ENCODE measurements around the gene TNFRSF6B. TPM values are rescaled to one million over a fixed set of nuclear protein-coding genes. Genes with fewer than 3 reads are reported as not detected.

TNFRSF6B gene
- total RNA-seq, 2 experiments from 2014 or later: not detected

DNA sequence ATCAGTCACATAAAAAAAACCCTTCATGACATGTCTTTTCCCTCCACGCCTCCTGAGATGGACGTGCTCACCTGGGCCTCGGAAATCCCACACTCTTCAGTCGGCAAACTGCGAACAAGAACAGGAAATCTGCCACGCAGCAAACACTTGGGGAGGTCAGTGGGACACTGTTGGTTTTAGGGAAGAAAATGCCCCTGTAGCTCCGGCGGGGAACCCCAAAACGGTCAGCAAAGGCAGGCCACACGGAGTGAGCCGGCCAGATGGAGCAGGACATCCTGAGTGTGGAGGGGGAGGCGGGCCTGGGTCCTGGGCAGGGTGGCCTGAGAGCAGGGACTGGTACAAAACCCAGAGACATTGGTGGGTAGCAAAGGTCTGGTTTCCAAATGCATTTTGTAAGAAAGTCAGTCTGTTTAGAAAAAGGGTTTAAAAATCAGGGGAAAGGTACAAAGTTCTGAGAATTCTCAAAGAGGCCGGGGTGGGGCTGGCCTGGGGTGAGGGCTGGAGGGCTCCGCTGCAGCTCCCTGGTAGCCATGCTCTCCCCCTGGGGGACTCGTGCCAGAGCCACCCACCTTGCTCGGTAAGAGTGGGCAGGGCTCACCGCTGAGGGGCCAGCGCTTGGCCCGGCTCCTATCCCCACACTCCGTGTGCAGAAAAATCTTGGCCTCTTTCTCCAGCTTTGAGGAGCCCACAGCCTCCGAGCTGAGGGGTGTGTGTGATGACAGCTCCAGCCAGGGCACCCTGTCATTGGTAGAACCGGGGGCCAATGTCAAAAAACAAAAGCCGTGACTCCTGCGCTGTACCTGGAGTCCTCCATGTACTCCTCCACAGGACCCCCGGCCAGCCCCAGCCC is 48.3 kb downstream of the TNFRSF6B start:
- POLR2A ChIA-PET: no interaction called here
- CTCF ChIA-PET: interaction anchor here (0.7 kb wide), 1 partner anchor 224 kb away, joined by 3 read pairs; the partner anchor contains the start of gene PPDPF

DNA sequence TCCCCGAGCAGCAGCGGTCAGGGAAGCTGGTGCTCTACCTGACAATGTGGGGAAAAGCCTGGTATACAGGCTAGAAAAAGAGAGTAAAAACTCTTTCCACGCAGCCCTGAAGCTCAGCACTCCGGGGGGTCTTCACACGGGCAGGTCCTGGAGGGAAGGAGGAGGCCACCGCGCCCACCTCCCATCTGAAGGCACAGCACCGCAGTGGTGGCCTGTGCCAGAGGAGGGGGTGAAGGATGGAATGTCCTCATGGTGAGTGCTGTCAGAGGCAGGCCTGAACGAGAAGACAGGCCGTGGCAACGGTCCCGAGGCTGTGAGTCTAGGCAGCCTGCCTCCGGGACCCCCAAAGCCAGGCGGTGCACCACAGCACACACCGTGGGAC is 49.0 kb downstream of the TNFRSF6B start:
- Mint-ChIP-seq H3K27ac (no peak overlapping the region), H3K4me1 (ENCODE audit: low read depth) (peaks cover 4% of the 10 kb centered on the region), H3K4me3 (no peak overlapping the region), H3K9me3 (no peaks in the 10 kb centered on the region), H3K36me3 (peaks cover 2% of the 10 kb centered on the region), H3K27me3 (no peaks in the 10 kb centered on the region)
- ChIA-PET CTCF (no interaction called here), POLR2A (no interaction called here)
- intact Hi-C loops (cut with micrococcal nuclease): no loop called here
- no peak for DNase-seq

More for the DNA sequence above, 48.3 kb downstream of the TNFRSF6B start:
- Mint-ChIP-seq H3K27ac (no peak overlapping the region), H3K4me3 (no peak overlapping the region), H3K27me3 (no peaks in the 10 kb centered on the region), H3K4me1 (ENCODE audit: low read depth) (peaks cover 2% of the 10 kb centered on the region), H3K36me3 (peaks cover 2% of the 10 kb centered on the region), H3K9me3 (no peaks in the 10 kb centered on the region)
- intact Hi-C loops (cut with micrococcal nuclease): no loop called here
- no peak for DNase-seq

DNA sequence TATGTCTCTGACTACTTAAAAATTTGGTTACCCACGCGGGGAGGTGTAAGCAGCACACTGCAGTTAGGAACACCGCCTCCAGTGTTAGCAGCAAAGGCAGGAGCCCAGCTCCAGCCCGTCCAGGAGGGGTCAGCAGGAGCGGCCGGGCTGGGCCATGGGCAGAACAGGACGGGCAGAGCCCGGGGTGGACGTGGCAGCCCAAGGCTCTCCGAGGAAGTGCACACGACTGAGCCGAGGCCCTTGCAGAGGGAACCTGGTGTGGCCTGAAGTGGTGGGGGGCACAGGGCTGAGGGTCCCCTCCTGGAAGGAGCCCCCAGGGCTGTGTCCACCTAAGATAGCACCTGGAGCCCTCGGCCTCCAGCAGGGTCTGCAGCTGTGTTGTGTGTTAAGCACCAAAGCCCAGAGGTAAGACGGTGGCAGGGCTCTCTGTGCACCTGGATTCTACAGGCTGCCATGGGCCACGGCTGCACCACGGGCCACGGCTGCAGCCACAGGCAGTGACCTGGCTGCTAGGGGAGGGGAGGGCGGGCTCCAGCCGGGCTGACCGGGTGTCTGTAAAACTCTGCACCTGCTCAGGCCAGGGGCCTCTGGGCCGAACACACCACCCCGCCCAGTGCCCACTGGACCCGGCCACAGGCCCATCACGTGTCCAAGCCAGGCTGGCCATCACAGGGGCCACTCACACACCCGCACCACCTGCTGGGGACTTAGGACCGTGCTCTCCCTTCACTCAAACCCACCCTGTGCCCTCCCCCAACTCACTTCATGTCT is 49.7 kb downstream of the TNFRSF6B start:
- POLR2A ChIA-PET: no interaction called here
- Mint-ChIP-seq H3K27me3 (no peaks in the 10 kb centered on the region), H3K36me3 (peaks cover 2% of the 10 kb centered on the region), H3K27ac (no peak overlapping the region), H3K4me1 (ENCODE audit: low read depth) (peaks cover 10% of the 10 kb centered on the region), H3K9me3 (no peaks in the 10 kb centered on the region), H3K4me3 (no peak overlapping the region)
- intact Hi-C loops (cut with micrococcal nuclease): no loop called here
- CTCF ChIA-PET: no interaction called here
- no peak for DNase-seq

DNA sequence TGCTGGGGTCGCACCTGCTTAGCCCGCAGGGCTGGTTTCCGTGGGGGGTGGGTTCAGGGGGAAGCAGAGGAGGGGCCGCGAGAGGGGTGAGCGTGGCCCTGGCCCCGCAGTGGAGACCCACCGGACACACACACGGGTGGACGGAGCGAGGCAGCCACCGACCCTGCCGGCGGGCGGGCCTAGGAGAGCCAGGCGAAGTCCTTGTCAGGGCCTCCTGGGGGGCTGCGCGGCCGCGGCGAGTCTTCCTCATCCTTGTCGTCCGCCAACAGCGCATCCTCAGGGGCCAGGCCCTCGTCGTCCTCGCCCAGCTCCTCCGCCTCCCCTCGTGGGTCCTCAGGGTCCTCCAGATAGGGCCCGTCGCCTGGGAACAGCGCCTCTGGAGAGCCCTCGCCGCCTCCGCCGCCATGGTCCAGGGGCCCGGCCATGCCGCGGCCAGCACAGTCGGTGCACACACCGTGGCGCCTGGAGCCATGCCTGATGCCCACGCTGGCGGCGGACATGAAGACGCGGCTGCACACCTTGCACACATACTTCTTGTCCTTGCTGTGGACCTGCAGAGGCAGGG is 50.4 kb downstream of the TNFRSF6B start:
- ChIA-PET CTCF (no interaction called here), POLR2A (no interaction called here)
- Mint-ChIP-seq H3K36me3 (peaks cover 2% of the 10 kb centered on the region), H3K27me3 (no peaks in the 10 kb centered on the region), H3K4me1 (ENCODE audit: low read depth) (peaks cover 13% of the 10 kb centered on the region), H3K4me3 (no peak overlapping the region), H3K27ac (no peak overlapping the region), H3K9me3 (no peaks in the 10 kb centered on the region)
- intact Hi-C loops (cut with micrococcal nuclease): no loop called here
- DNase-seq: no peak

DNA sequence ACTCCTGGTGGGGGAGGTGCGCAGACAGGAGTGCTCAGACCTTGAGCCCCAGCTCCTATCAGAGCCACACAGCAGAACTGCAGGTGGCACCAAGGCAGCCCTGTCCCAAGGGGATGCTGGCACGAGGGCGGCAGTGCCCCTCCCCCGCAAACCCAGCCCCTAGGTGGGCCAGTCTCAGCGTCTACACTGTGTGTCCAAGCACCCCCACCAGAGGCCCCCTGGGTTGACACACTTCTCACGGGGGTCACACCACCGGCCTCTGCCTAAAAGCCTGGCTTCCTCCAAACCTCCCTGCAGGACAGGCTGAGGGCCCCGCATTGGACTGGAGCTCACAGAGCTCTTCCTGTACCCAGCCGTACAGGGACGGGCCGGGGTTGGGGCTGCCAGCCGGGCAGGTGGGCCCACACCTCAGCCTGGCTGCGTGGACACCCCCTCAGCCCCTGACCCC is 51.2 kb downstream of the TNFRSF6B start:
- POLR2A ChIA-PET: no interaction called here
- CTCF ChIA-PET: no interaction called here
- DNase-seq: no peak
- Mint-ChIP-seq H3K4me3 (no peak overlapping the region), H3K27me3 (no peaks in the 10 kb centered on the region), H3K36me3 (peaks cover 2% of the 10 kb centered on the region), H3K27ac (no peak overlapping the region), H3K4me1 (ENCODE audit: low read depth) (peaks cover 15% of the 10 kb centered on the region), H3K9me3 (no peaks in the 10 kb centered on the region)
- intact Hi-C loops (cut with micrococcal nuclease): no loop called here

Other genes with a start within 250 kb of the TNFRSF6B start
- gene KCNQ2, start 224.0 kb upstream of the TNFRSF6B start, total RNA-seq: not detected
- gene EEF1A2, start 197.6 kb upstream of the TNFRSF6B start, total RNA-seq: 1 to 10 TPM; 1.1 to 1.7 TPM
- gene PPDPF, start 175.9 kb upstream of the TNFRSF6B start, total RNA-seq: 100 to 1,000 TPM; 191 to 201 TPM
- under 1 TPM; 0.34 to 0.78 TPM for gene PTK6, start 159.3 kb upstream of the TNFRSF6B start, total RNA-seq
- not detected for gene SRMS, start 148.9 kb upstream of the TNFRSF6B start, total RNA-seq
- under 1 TPM; 0.55 to 0.61 TPM for gene FNDC11, start 142.5 kb upstream of the TNFRSF6B start, total RNA-seq
- gene HELZ2, start 122.4 kb upstream of the TNFRSF6B start, total RNA-seq: 10 to 100 TPM; 28.5 to 32.2 TPM
- gene GMEB2, start 69.6 kb upstream of the TNFRSF6B start, total RNA-seq: 10 to 100 TPM; 13.6 to 14.0 TPM
- gene STMN3, start 43.2 kb upstream of the TNFRSF6B start, total RNA-seq: 10 to 100 TPM; 17.3 to 18.0 TPM
- 10 to 100 TPM; 38.0 to 38.3 TPM for gene RTEL1, start 38.3 kb upstream of the TNFRSF6B start, total RNA-seq
- 10 to 100 TPM; 54.6 to 58.4 TPM for gene ARFRP1, start 11.3 kb downstream of the TNFRSF6B start, total RNA-seq
- 10 to 100 TPM; 28.7 to 29.9 TPM for gene ZGPAT, start 11.4 kb downstream of the TNFRSF6B start, total RNA-seq
- 10 to 100 TPM; 14.7 to 17.6 TPM for gene LIME1, start 40.0 kb downstream of the TNFRSF6B start, total RNA-seq
- 10 to 100 TPM; 58.9 to 59.0 TPM for gene SLC2A4RG, start 43.1 kb downstream of the TNFRSF6B start, total RNA-seq
- 1 to 10 TPM; 4.6 to 5.5 TPM for gene ZBTB46, start 134.6 kb downstream of the TNFRSF6B start, total RNA-seq
- not detected for gene ABHD16B, start 164.8 kb downstream of the TNFRSF6B start, total RNA-seq
- gene TPD52L2, start 168.6 kb downstream of the TNFRSF6B start, total RNA-seq: 10 to 100 TPM; 67.8 to 70.8 TPM
- 10 to 100 TPM; 33.7 to 33.8 TPM for gene DNAJC5, start 198.5 kb downstream of the TNFRSF6B start, total RNA-seq